GM23248 (cell line): ENCODE results near the gene PAPOLA.

Experiments used
- EZH2 ChIP-seq: fragments of 200-600 bp; sonication (generic); IDR thresholded peaks from 2 replicates; pipeline ENCODE4 v1.6.1; 2018; ENCODE audit warnings: antibody characterized with exemption, mild to moderate bottlenecking; ENCODE audit not compliant: insufficient read depth, poor library complexity, severe bottlenecking
- EZH2phosphoT487 ChIP-seq: fragments of 200-600 bp; sonication (generic); IDR thresholded peaks from 2 replicates; pipeline ENCODE4 v1.6.1; 2018; ENCODE audit warnings: antibody characterized with exemption, moderate library complexity, mild to moderate bottlenecking, low read depth; ENCODE audit not compliant: insufficient read depth

DNA sequence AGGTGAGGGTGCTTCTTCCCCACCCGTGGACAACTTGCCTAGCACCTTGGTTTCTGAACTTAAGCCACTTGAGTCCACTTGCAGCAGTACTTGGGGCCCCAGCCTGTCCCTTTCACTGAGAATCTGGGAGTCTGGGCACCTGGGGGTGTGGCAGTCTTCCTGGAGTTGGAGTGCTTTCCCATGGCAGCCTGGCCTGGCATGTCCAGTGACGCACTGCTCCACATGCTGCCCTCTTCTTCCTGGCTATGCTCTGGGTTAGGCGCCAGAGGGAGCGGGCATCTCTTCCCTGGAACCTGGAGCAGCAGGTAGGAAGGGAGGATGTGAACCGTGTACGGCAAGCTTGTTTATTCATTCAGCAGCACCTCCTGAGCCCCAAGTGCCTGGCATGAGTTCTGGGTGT lies 76.4 kb downstream of the PAPOLA start:
- TF ChIP-seq EZH2: no peak
- TF ChIP-seq EZH2phosphoT487: no peak
